HG03521 (cell line): ENCODE results near the gene PARD3.
"Not testable (repeated sequence)": the region's sequence is repeated elsewhere in the genome, so short reads cannot be mapped to it uniquely, and the experiment has no call there.

Experiments
- ATAC-seq: cut with Tn5 transposase; IDR thresholded peaks from one replicate; pipeline ENCODE4 v1.9.1; 2021; ENCODE audit warnings: mild to moderate bottlenecking, moderate library complexity; ENCODE audit not compliant: unreplicated experiment

The PARD3 gene

DNA sequence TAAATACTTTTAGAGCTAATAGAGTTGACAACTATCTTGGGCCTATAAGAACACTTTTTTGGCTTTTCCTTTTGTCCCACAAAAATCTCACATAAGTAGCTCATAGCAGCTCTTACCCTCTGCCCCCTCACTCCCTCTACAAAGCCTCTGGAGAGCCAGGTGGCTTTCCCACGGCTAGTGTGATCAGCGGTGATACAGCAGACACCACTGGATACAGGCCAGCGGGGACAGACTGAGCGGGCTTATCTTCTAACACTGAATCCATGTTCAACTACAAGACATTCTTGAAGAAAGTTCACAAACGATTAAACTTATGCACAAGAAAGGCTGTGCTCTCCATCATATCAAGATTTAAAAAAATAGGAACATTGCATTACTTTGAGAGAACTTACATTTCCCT, 377.2 kb downstream of the PARD3 start:
- no peak for ATAC-seq

GRCh38 chr10:34434119-34434594, 380.9 kb downstream of the PARD3 start:
- no peak for ATAC-seq

DNA sequence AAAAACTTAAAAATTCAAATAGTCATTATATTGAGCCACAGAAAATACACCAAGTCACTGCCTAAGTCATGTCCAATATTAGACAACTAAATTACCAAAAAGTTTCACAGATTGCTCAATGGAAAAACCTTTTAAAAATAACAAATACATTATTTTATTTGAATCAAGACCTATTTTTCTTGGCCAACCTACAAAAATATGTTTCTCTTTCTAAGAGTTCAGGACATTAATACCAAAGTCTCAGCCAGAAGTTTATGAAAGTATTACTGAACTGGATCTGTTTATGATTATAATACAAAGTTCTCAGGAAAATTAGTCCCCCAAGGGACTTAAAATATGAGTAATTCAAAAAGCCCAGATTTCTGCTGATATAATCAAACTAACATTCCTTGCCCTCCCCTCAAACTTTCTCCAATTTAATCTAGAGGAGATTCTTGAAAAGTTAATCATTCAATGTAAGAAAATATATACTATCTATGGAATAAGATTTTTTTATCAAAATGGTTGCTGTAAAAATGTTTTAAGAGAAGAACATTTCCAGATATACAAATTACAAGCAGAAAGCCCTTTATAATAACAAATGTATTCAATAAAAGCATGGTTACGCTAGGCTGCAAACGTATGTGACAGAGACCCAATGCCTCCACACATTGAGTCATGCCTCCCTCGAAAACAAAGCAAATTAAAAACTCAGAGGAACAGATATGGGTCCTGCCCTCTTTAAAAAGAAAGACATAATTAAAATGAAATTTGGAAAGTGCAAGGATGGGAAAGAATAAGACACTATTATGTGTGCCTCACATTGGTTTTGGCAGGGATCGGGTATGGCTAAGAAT, 381.6 kb downstream of the PARD3 start:
- no peak for ATAC-seq

- no peak for ATAC-seq
Measured at GRCh38 chr10:34432589-34432988, 382.5 kb downstream of the PARD3 start.

- no peak for ATAC-seq
Measured at GRCh38 chr10:34430685-34431084, 384.4 kb downstream of the PARD3 start.

- no peak for ATAC-seq
Measured at GRCh38 chr10:34428501-34428900, 386.6 kb downstream of the PARD3 start.

DNA sequence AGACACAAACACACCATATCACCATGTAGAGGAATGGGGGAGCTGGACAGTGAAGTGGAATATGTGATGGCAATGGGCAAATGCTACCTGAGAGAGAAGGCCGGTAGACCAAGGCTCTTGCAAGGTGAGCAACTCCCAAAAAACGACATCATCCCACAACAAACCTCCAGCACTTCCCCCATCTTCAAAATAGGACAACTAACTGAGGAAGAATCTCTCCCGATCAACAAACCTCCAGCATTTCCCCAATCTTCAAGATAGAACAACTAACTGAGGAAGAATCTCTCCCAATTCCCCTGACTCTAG, 387.2 kb downstream of the PARD3 start:
- ATAC-seq, result no peak

GRCh38 chr10:34427158-34427910, 387.8 kb downstream of the PARD3 start:
- not testable (repeated sequence) for ATAC-seq

- not testable (repeated sequence) for ATAC-seq
Measured at GRCh38 chr10:34426538-34427157, 388.4 kb downstream of the PARD3 start.

DNA sequence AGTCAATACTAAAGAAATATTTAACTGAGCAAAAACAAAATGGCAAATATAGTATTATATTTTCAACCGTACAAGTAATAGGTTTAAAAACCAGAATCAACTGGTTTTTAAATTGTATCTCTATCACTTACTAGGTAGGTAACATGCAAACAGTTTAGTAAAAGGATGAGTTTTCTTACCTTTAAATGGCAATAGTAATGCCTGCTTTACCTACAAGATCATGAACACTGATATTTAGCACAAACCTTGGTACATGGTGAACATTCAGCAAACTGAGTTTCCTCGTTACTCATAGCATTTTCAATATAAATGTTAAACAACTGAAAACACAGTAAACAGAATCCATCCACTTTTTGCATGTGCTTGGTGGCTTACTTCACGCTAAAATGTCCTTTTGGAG, 389.1 kb downstream of the PARD3 start:
- ATAC-seq, result no peak

- ATAC-seq, result no peak
Measured at GRCh38 chr10:34423673-34424625, 391.1 kb downstream of the PARD3 start.

DNA sequence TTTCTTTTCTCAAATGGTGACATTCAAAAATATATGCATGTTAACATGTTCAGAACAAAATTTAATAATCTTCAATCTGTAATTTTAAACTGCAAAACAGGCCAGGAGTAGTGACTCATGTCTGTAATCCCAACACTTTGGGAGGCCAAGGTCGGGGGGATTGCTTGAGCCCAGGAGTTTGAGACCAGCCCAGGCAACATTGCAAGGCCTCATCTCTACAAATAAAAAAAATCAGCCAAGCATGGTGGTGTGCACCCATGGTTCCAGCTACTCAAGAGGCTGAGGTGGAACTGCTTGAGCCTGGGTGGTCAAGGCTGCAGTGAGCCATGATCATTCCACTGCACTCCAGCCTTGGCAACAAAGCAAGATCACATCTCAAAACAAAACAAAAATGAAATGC, 394.3 kb downstream of the PARD3 start:
- no peak for ATAC-seq

- ATAC-seq, result no peak
Measured at GRCh38 chr10:34420273-34420672, 394.8 kb downstream of the PARD3 start.

DNA sequence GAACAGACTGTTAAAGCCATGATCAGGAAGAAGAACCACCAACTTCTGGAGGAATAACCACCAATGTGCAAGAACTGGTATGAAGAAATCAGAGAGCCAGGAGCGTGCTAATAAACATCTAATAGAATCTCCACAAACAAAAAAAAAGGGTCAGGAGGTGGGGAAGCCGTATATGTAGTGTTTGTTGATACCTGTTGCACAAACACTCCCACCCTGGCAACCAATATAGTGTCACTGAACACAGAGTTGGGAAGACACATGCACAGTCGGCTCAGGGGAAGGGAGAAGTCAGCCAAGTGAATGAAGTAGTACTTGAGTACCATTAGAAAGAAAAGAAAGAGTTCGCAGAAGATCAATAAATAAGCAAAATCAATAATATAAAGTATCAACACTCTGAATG, 400.1 kb downstream of the PARD3 start:
- ATAC-seq, result no peak

- ATAC-seq, result no peak
Measured at GRCh38 chr10:34413756-34414587, 401.1 kb downstream of the PARD3 start.

- ATAC-seq, result no peak
Measured at GRCh38 chr10:34413214-34413613, 401.9 kb downstream of the PARD3 start.

DNA sequence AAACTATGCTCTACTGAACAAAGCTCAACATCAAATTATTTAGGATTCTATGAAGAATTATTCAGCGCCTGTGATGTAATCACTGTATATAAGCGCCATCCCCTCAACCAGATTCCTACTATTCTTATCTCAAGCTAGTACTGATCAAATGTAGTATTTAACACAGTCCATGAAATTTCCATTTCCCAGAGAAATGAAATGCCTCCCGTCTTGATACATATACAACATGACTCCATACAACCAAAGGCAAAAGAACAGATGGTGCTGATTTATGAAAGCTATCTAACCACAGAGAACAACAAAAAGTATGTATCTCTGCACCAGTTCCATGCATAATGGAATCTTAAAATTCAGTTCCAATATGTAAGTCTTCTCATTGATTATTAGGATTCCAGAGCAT, 406.1 kb downstream of the PARD3 start:
- no peak for ATAC-seq

DNA sequence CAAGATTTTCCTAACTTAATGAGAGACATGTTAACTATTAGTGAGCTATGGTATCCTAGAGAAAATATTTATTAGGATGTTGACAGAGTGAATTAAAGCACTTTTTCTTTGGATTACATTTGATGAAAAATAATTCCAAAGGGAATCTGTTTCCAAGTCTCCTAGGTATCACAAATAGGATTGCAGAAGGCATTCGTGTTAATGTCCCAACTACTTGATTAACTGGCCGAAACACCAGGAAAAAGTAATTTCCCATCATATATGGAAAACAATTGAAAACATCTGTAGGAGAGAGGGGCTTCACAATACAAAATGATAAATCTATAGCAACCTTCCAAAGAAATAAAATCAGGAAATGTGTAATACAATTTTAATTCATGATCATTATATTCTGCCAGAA, 406.7 kb downstream of the PARD3 start:
- no peak for ATAC-seq

DNA sequence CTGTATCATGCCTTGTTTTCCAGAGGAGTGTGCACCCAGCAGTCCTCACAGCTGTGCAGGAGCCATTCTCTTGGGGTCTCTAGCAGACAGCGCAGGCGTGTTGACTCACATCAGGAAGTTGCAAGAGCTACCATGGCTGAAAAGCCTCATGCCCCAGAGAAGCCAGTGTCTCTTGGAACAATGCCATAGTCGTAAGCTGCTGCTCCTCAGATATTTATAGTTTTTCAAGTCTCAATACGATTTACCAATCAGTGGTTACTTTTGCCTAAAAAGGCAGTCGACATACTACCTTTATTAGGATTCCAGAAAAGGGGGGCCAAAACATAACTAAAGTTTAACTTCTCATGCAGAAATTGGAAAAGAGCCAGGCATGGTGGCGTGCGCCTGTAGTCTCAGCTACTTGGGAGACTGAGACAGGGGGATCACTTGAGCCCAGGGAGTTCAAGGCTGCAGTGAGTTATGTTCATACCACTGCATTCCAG, 407.7 kb downstream of the PARD3 start:
- ATAC-seq, result no peak
